ENCODE data around the gene C2. TPM values are rescaled to one million over a fixed set of nuclear protein-coding genes. Genes with fewer than 3 reads are reported as not detected.
"Not testable (repeated sequence)": the region's sequence is repeated elsewhere in the genome, so short reads cannot be mapped to it uniquely, and the experiment has no call there.

C2 gene
- total RNA-seq, 4 donors from 2014 or later: 2.7 to 4.9 (median 3.6) TPM

DNA sequence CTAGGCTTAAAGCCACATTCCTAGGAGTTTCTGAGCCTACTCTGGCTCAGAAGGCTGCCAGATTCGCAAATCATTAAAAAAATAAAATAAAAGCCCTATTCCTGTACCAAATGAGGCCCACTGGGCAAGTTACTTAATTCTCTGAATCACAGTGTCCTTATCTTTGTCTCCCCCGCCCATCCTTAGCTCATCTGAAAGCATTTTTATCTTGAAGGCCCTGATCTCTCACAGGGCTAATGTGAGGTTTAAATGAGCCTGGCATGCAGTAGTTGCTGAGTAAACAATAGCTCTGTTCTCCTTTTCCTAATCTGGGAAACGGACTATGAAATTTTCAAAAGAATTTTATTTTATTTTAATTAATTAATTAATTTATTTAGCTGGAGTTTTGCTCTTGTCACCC lies 23.6 kb upstream of the C2 start:
- no peak for DNase-seq
- no peaks in the 10 kb centered on the region for H3K36me3 ChIP-seq
- intact Hi-C loops (cut with DNase I; ENCODE audit: low total_unique reads): loop anchor here (2.0 to 5.0 kb wide), 2 partner anchors 55 to 273 kb away; partner anchors contain the start of genes AGPAT1, NELFE, RNF5 and SKIC2
- H3K9me3 ChIP-seq: no peaks in the 10 kb centered on the region
- no peak overlapping the region for H3K4me3 ChIP-seq
- in situ Hi-C loops (cut with MboI; ENCODE audit: low sequenced_read_pairs in 4 of 4): loop anchor here in 2 of 4 donors (10.0 kb wide), 1 partner anchor 51 kb away; the partner anchor contains the start of genes NELFE (in 2 of the 2) and SKIC2 (in 2 of the 2)
- TF ChIP-seq POLR2A (IDR thresholded peaks at IDR 0.05): no peak
- TF ChIP-seq, protein P1, sequence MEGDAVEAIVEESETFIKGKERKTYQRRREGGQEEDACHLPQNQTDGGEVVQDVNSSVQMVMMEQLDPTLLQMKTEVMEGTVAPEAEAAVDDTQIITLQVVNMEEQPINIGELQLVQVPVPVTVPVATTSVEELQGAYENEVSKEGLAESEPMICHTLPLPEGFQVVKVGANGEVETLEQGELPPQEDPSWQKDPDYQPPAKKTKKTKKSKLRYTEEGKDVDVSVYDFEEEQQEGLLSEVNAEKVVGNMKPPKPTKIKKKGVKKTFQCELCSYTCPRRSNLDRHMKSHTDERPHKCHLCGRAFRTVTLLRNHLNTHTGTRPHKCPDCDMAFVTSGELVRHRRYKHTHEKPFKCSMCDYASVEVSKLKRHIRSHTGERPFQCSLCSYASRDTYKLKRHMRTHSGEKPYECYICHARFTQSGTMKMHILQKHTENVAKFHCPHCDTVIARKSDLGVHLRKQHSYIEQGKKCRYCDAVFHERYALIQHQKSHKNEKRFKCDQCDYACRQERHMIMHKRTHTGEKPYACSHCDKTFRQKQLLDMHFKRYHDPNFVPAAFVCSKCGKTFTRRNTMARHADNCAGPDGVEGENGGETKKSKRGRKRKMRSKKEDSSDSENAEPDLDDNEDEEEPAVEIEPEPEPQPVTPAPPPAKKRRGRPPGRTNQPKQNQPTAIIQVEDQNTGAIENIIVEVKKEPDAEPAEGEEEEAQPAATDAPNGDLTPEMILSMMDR (IDR thresholded peaks at IDR 0.05 in 4 of 5, conservative IDR thresholded peaks at IDR 0.05 in 1 of 5): no peak
- peaks cover 9 to 13% of the 10 kb centered on the region in 2 donors for H3K4me1 ChIP-seq
- no peaks in the 10 kb centered on the region for H3K27me3 ChIP-seq
- no peak overlapping the region for H3K27ac ChIP-seq
- ATAC-seq: no peak

- no peaks in the 10 kb centered on the region for H3K27me3 ChIP-seq
- H3K27ac ChIP-seq: no peak overlapping the region
- no peak for ATAC-seq
- DNase-seq: no peak
- H3K4me3 ChIP-seq: no peak overlapping the region
- no peak for TF ChIP-seq POLR2A (IDR thresholded peaks at IDR 0.05)
- TF ChIP-seq, protein P1 (IDR thresholded peaks at IDR 0.05 in 4 of 5, conservative IDR thresholded peaks at IDR 0.05 in 1 of 5): no peak
- intact Hi-C loops (cut with DNase I; ENCODE audit: low total_unique reads) (no loop called here), in situ Hi-C loops (cut with MboI; ENCODE audit: low sequenced_read_pairs in 4 of 4) (loop anchor here in 2 of 4 donors (10.0 kb wide), 1 partner anchor 50 kb away; the partner anchor contains the start of genes NELFE (in 2 of the 2) and SKIC2 (in 2 of the 2))
- no peaks in the 10 kb centered on the region for H3K36me3 ChIP-seq
- no peaks in the 10 kb centered on the region for H3K9me3 ChIP-seq
- H3K4me1 ChIP-seq: peaks cover 7 to 13% of the 10 kb centered on the region in 2 donors
Measured at GRCh38 chr6:31905041-31905440, 22.5 kb upstream of the C2 start.

GRCh38 chr6:31906122-31906521 lies 21.4 kb upstream of the C2 start:
- TF ChIP-seq, protein P1 (IDR thresholded peaks at IDR 0.05 in 4 of 5, conservative IDR thresholded peaks at IDR 0.05 in 1 of 5): no peak
- TF ChIP-seq POLR2A (IDR thresholded peaks at IDR 0.05): no peak
- Histone ChIP-seq H3K27me3 (no peaks in the 10 kb centered on the region), H3K4me3 (no peak overlapping the region), H3K9me3 (no peaks in the 10 kb centered on the region), H3K27ac (no peak overlapping the region), H3K4me1 (peaks cover 7% of the 10 kb centered on the region in 2 donors), H3K36me3 (no peaks in the 10 kb centered on the region)
- DNase-seq: no peak
- in situ Hi-C loops (cut with MboI; ENCODE audit: low sequenced_read_pairs in 4 of 4): loop anchor here in 2 of 4 donors (10.0 kb wide), 1 partner anchor 49 kb away; the partner anchor contains the start of genes NELFE (in 2 of the 2) and SKIC2 (in 2 of the 2)
- intact Hi-C loops (cut with DNase I; ENCODE audit: low total_unique reads): no loop called here
- ATAC-seq: no peak

DNA sequence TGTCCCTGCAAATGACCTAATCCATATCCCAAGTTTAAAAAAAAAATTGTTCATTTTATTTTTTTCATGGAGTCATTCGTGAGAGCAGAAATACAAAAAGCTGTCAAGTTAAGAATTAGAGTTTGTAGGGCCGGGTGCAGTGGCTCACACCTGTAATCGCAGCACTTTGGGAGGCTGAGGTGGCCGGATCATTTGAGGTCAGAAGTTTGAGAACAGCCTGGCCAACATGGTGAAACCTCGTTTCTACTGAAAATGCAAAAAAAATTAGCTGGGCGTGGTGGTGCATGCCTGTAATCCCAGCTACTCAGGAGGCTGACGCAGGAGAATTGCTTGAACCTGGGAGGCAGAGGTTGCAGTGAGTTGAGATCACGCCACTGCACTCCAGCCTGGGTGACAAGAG lies 20.8 kb upstream of the C2 start:
- H3K9me3 ChIP-seq; DNase-seq; ATAC-seq; H3K4me3 ChIP-seq; H3K27ac ChIP-seq; H3K4me1 ChIP-seq; H3K27me3 ChIP-seq; H3K36me3 ChIP-seq; intact Hi-C loops (cut with DNase I; ENCODE audit: low total_unique reads): not testable (repeated sequence)
- in situ Hi-C loops (cut with MboI; ENCODE audit: low sequenced_read_pairs in 4 of 4): loop anchor here in 2 of 4 donors (10.0 kb wide), 1 partner anchor 48 kb away; the partner anchor contains the start of genes NELFE (in 2 of the 2) and SKIC2 (in 2 of the 2)

DNA sequence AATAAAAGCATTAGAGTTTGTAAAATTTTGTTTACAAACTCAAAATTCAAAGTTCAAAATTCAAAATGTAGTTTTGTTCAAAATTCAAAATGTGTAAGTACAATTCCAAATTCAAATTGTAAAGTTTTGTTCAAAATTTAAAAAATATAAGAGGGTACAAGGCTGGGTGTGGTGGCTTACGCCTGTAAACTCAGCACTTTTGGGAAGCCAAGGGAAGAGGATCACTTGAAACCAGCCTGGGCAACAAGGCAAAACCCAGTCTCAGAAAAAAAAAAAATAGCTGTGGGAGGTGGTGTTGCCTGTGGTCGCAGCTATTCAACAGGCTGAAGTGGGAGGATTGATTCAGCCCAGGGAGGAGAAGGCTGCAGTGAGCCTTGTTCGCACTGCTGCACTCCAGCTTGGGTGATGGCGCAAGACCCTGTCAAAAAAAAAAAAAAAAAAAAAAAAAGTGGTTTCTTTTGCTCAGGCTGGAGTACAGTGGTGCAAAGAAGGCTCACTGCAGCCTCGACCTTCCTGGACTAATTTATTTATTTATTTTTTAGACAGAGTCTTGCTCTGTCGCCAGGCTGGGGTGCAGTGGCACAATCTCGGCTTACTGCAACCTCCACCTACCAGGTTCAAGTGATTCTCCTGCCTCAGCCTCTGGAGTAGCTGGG lies 20.2 kb upstream of the C2 start:
- no peaks in the 10 kb centered on the region for H3K27me3 ChIP-seq
- intact Hi-C loops (cut with DNase I; ENCODE audit: low total_unique reads): no loop called here
- in situ Hi-C loops (cut with MboI; ENCODE audit: low sequenced_read_pairs in 4 of 4): loop anchor here in 2 of 4 donors (10.0 kb wide), 1 partner anchor 48 kb away; the partner anchor contains the start of genes NELFE (in 2 of the 2) and SKIC2 (in 2 of the 2)
- no peaks in the 10 kb centered on the region for H3K36me3 ChIP-seq
- no peak overlapping the region for H3K4me3 ChIP-seq
- no peak overlapping the region for H3K27ac ChIP-seq
- H3K9me3 ChIP-seq: no peaks in the 10 kb centered on the region
- TF ChIP-seq, protein P1 (IDR thresholded peaks at IDR 0.05 in 4 of 5, conservative IDR thresholded peaks at IDR 0.05 in 1 of 5): no peak
- TF ChIP-seq POLR2A (IDR thresholded peaks at IDR 0.05): no peak
- peaks cover 7% of the 10 kb centered on the region in 2 donors for H3K4me1 ChIP-seq
- ATAC-seq: no peak
- DNase-seq: no peak

DNA sequence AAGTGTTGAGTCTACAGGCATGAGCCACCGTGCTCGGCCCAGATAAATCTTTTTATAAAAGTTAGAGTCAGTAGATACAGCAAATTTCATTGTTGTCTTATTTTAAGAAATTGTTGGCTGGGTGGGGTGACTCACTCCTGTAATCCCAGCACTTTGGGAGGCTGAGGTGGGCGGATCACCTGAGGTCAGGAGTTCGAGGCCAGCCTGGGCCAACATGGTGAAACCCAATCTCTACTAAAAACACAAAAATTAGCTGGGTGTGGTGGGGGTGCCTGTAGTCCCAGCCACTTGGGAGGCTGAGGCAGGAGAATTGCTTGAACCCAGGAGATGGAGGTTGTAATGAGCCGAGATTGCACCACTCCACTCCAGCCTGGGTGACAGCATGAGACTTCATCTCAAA lies 19.3 kb upstream of the C2 start:
- H3K27me3 ChIP-seq; H3K27ac ChIP-seq; H3K4me1 ChIP-seq; H3K4me3 ChIP-seq; ATAC-seq; intact Hi-C loops (cut with DNase I; ENCODE audit: low total_unique reads); DNase-seq; H3K9me3 ChIP-seq; H3K36me3 ChIP-seq: not testable (repeated sequence)
- in situ Hi-C loops (cut with MboI; ENCODE audit: low sequenced_read_pairs in 4 of 4): loop anchor here in 2 of 4 donors (10.0 kb wide), 1 partner anchor 47 kb away; the partner anchor contains the start of genes NELFE (in 2 of the 2) and SKIC2 (in 2 of the 2)

Measured in gastrocnemius medialis (tissue), 4 donors.